ENCODE measurements around the gene G6PC3. TPM values are rescaled to one million over a fixed set of nuclear protein-coding genes. Genes with fewer than 3 reads are reported as not detected.
"Not testable (repeated sequence)": the region's sequence is repeated elsewhere in the genome, so short reads cannot be mapped to it uniquely, and the experiment has no call there.

Gene G6PC3, protein sequence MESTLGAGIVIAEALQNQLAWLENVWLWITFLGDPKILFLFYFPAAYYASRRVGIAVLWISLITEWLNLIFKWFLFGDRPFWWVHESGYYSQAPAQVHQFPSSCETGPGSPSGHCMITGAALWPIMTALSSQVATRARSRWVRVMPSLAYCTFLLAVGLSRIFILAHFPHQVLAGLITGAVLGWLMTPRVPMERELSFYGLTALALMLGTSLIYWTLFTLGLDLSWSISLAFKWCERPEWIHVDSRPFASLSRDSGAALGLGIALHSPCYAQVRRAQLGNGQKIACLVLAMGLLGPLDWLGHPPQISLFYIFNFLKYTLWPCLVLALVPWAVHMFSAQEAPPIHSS
- total RNA-seq (70.0 TPM), polyA plus RNA-seq (ENCODE audit: insufficient read depth, low read depth, low replicate concordance) (150 TPM)
- long read RNA-seq, donor 1, transcript G6PC3-201 (6 exons, 1,533 nt), result major isoform, 29 of 32 reads
- long read RNA-seq, donor 1, partial matches to known transcripts, result 0 of 32 reads
- long read RNA-seq, donor 1, other reads (novel, unspliced or antisense), result 0 of 32 reads
- long read RNA-seq, donor 2, transcript G6PC3-203 (1 exons, 3,027 nt), result minor isoform, 5 of 32 reads
- long read RNA-seq, donor 2, transcript G6PC3-201 (6 exons, 1,533 nt), result major isoform, 25 of 32 reads
- long read RNA-seq, donor 2, partial matches to known transcripts, result 0 of 32 reads
- long read RNA-seq, donor 2, other reads (novel, unspliced or antisense), result 0 of 32 reads
- long read RNA-seq, donor 3, transcript G6PC3-201 (6 exons, 1,533 nt), result major isoform, 33 of 39 reads
- long read RNA-seq, donor 3, partial matches to known transcripts, result 0 of 39 reads
- long read RNA-seq, donor 3, other reads (novel, unspliced or antisense), result 0 of 39 reads
- long read RNA-seq, donor 4, transcript G6PC3-201 (6 exons, 1,533 nt), result major isoform, 20 of 54 reads
- long read RNA-seq, donor 4, partial matches to known transcripts, result 32 of 54 reads
- long read RNA-seq, donor 4, other reads (novel, unspliced or antisense), result 0 of 54 reads
- long read RNA-seq, donor 5, partial matches to known transcripts, result 0 of 3 reads
- long read RNA-seq, donor 5, other reads (novel, unspliced or antisense), result 0 of 3 reads
- long read RNA-seq, donor 6, transcript G6PC3-201 (6 exons, 1,533 nt), result major isoform, 44 of 55 reads
- long read RNA-seq, donor 6, partial matches to known transcripts, result 7 of 55 reads
- long read RNA-seq, donor 6, other reads (novel, unspliced or antisense), result 0 of 55 reads
- long read RNA-seq, donor 7, transcript G6PC3-201 (6 exons, 1,533 nt), result major isoform, 23 of 33 reads
- long read RNA-seq, donor 7, partial matches to known transcripts, result 0 of 33 reads
- long read RNA-seq, donor 7, other reads (novel, unspliced or antisense), result 9 of 33 reads
- long read RNA-seq, donor 8, transcript G6PC3-201 (6 exons, 1,533 nt), result major isoform, 35 of 50 reads
- long read RNA-seq, donor 8, transcript G6PC3-203 (1 exons, 3,027 nt), result minor isoform, 9 of 50 reads
- long read RNA-seq, donor 8, partial matches to known transcripts, result 6 of 50 reads
- long read RNA-seq, donor 8, other reads (novel, unspliced or antisense), result 0 of 50 reads
- long read RNA-seq, donor 9, transcript G6PC3-201 (6 exons, 1,533 nt), result major isoform, 14 of 26 reads
- long read RNA-seq, donor 9, partial matches to known transcripts, result 11 of 26 reads
- long read RNA-seq, donor 9, other reads (novel, unspliced or antisense), result 0 of 26 reads
- long read RNA-seq, donor 10, transcript G6PC3-201 (6 exons, 1,533 nt), result major isoform, 37 of 63 reads
- long read RNA-seq, donor 10, partial matches to known transcripts, result 21 of 63 reads
- long read RNA-seq, donor 10, other reads (novel, unspliced or antisense), result 0 of 63 reads

DNA sequence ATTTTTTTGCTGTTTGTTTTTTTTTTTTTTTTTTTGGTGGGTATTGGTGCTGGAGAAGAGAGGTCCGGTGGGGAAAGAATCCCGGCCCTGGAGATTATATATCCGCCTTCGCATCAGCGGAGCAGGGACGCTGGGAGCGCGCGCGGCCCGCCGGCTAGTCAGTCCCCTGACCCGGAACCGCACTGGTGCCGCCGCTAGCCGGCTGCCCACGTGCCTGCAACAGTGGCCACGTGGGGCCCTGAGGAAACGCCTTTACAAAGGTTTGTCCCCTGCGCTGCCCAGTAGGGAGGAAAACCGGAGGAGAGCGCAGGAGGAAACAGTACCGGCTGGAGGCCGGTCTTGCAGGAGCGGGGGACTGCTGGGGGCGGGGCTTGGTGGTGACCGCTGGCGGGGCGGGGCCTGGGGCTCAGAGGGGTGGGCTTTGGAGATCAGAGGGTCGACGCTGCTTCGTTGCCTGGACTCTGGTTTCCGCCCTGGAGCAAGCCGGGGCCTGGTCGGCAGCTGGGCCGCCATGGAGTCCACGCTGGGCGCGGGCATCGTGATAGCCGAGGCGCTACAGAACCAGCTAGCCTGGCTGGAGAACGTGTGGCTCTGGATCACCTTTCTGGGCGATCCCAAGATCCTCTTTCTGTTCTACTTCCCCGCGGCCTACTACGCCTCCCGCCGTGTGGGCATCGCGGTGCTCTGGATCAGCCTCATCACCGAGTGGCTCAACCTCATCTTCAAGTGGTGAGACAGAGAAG, at the start of gene G6PC3:
Gene G6PC3 (plus strand): TSS at position 281 of the 743 bp plus-strand sequence. CDS start 231 bp downstream, at position 512.
- peak; percentile 98 to 99 (median 99) for DNase-seq
- Histone ChIP-seq H3K36me3 (ENCODE audit: control insufficient read depth in 2 of 3, insufficient read depth in 3 of 3, low read length in 3 of 3) (peaks cover 0 to 3% (median 0%) of the 10 kb centered on the region in 3 donors), H3K27ac (ENCODE audit: low read depth in 2 of 2, low read length in 2 of 2) (peak within 1 kb of the TSS; percentile 82 to 92), H3K4me1 (ENCODE audit: control insufficient read depth in 2 of 3, insufficient read depth in 2 of 3, low read depth in 1 of 3, low read length in 3 of 3) (peaks cover 3 to 15% (median 9%) of the 10 kb centered on the region in 3 donors), H3K27me3 (ENCODE audit: control insufficient read depth, insufficient read depth, low read length) (no peaks in the 10 kb centered on the region), H3K9ac (ENCODE audit: low read length in 3 of 3) (peak within 1 kb of the TSS; percentile 75 to 87 (median 86)), H3K9me3 (ENCODE audit: control insufficient read depth in 2 of 3, insufficient read depth in 1 of 3, low read length in 3 of 3) (no peaks in the 10 kb centered on the region), H3K4me3 (ENCODE audit: low read length in 3 of 3) (peak within 1 kb of the TSS; percentile 80 to 93 (median 81))
- intact Hi-C loops (cut with DNase I), result no loop called here
- FAIRE-seq, result no peak
- TF ChIP-seq, protein P1, sequence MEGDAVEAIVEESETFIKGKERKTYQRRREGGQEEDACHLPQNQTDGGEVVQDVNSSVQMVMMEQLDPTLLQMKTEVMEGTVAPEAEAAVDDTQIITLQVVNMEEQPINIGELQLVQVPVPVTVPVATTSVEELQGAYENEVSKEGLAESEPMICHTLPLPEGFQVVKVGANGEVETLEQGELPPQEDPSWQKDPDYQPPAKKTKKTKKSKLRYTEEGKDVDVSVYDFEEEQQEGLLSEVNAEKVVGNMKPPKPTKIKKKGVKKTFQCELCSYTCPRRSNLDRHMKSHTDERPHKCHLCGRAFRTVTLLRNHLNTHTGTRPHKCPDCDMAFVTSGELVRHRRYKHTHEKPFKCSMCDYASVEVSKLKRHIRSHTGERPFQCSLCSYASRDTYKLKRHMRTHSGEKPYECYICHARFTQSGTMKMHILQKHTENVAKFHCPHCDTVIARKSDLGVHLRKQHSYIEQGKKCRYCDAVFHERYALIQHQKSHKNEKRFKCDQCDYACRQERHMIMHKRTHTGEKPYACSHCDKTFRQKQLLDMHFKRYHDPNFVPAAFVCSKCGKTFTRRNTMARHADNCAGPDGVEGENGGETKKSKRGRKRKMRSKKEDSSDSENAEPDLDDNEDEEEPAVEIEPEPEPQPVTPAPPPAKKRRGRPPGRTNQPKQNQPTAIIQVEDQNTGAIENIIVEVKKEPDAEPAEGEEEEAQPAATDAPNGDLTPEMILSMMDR (IDR thresholded peaks at IDR 0.05; ENCODE audit: borderline replicate concordance, extremely low read depth, insufficient read depth), result no peak

DNA sequence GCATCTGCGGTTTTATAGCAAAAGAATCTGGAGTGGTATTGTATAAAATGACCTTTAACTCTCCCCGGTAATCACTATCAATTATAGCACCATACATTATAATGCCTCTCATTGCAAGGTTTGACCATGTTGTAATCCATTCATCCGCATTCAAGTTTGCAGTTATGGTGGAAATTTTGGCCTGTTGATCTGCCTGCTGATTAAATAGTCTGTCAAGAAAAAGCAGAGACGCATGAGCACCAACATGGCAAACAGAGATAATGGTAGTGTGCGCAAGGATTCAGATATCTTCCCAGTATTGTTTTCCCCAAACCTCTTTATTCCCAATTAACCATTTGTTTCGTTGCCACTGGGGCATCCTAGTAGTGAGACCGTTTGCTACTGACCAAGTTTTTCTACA, 49.3 kb upstream of the G6PC3 start:
- Histone ChIP-seq H3K4me3 (ENCODE audit: low read length in 3 of 3) (peak overlapping the region in 2 of 3 donors; percentile 42 to 67), H3K4me1 (ENCODE audit: control insufficient read depth in 2 of 3, insufficient read depth in 2 of 3, low read depth in 1 of 3, low read length in 3 of 3) (peaks cover 2 to 26% (median 25%) of the 10 kb centered on the region in 3 donors)
- H3K36me3 ChIP-seq (ENCODE audit: control insufficient read depth in 2 of 3, insufficient read depth in 3 of 3, low read length in 3 of 3); H3K9ac ChIP-seq (ENCODE audit: low read length in 3 of 3); H3K27ac ChIP-seq (ENCODE audit: low read depth in 2 of 2, low read length in 2 of 2); H3K9me3 ChIP-seq (ENCODE audit: control insufficient read depth in 2 of 3, insufficient read depth in 1 of 3, low read length in 3 of 3); DNase-seq; H3K27me3 ChIP-seq (ENCODE audit: control insufficient read depth, insufficient read depth, low read length); intact Hi-C loops (cut with DNase I); FAIRE-seq: not testable (repeated sequence)

DNA sequence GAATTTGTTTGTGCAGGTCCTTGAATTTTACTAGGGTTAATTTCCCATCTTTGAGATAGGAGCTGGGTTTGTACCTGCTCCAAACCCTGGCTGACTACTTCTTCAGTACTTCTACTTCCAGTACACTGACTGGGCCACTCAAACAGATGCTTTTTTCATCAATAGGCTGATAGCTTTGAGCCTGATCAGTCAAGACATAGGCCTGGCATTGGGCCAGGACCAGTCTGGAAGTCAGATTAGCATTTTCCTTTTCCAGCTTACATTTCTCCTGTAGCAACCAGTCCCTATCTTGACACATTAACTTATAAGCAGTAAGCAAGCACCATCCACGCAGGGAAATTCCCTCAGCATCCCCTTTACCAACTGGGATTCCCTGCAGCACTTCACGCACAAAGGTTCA, 48.3 kb upstream of the G6PC3 start:
- Histone ChIP-seq H3K27ac (ENCODE audit: low read depth in 2 of 2, low read length in 2 of 2) (peak overlapping the region; percentile 28 to 77), H3K9me3 (ENCODE audit: control insufficient read depth in 2 of 3, insufficient read depth in 1 of 3, low read length in 3 of 3) (no peaks in the 10 kb centered on the region), H3K4me3 (ENCODE audit: low read length in 3 of 3) (peak overlapping the region in 2 of 3 donors; percentile 42 to 67), H3K4me1 (ENCODE audit: control insufficient read depth in 2 of 3, insufficient read depth in 2 of 3, low read depth in 1 of 3, low read length in 3 of 3) (peaks cover 2 to 26% (median 25%) of the 10 kb centered on the region in 3 donors), H3K27me3 (ENCODE audit: control insufficient read depth, insufficient read depth, low read length) (no peaks in the 10 kb centered on the region), H3K9ac (ENCODE audit: low read length in 3 of 3) (peak overlapping the region in 2 of 3 donors; percentile 38 to 48), H3K36me3 (ENCODE audit: control insufficient read depth in 2 of 3, insufficient read depth in 3 of 3, low read length in 3 of 3) (peaks cover 0 to 5% (median 0%) of the 10 kb centered on the region in 3 donors)
- DNase-seq (no peak), FAIRE-seq (no peak)
- TF ChIP-seq, protein P1 (IDR thresholded peaks at IDR 0.05; ENCODE audit: borderline replicate concordance, extremely low read depth, insufficient read depth), result no peak
- intact Hi-C loops (cut with DNase I), result no loop called here
